ENCODE results near the gene DIS3L2.
"Not testable (repeated sequence)": the region's sequence is repeated elsewhere in the genome, so short reads cannot be mapped to it uniquely, and the experiment has no call there.

DNA sequence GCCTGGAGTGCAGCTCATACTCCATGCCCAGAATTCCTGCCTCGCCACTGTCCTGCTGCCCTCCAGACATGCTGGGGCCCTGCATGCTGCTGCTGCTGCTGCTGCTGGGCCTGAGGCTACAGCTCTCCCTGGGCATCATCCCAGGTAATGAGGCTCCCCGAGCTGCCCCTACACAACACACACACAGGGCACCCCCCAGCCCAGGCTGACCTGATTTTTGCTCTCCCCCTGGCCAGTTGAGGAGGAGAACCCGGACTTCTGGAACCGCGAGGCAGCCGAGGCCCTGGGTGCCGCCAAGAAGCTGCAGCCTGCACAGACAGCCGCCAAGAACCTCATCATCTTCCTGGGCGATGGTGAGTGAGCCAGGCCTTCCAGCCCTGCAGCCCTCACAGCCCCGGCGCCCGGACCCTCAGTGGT is 417.2 kb downstream of the DIS3L2 start, which contains the start of gene ALPP:
- TF ChIP-seq, protein P1, sequence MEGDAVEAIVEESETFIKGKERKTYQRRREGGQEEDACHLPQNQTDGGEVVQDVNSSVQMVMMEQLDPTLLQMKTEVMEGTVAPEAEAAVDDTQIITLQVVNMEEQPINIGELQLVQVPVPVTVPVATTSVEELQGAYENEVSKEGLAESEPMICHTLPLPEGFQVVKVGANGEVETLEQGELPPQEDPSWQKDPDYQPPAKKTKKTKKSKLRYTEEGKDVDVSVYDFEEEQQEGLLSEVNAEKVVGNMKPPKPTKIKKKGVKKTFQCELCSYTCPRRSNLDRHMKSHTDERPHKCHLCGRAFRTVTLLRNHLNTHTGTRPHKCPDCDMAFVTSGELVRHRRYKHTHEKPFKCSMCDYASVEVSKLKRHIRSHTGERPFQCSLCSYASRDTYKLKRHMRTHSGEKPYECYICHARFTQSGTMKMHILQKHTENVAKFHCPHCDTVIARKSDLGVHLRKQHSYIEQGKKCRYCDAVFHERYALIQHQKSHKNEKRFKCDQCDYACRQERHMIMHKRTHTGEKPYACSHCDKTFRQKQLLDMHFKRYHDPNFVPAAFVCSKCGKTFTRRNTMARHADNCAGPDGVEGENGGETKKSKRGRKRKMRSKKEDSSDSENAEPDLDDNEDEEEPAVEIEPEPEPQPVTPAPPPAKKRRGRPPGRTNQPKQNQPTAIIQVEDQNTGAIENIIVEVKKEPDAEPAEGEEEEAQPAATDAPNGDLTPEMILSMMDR (IDR thresholded peaks at IDR 0.05), result not testable (repeated sequence)
- not testable (repeated sequence) for TF ChIP-seq POLR2A (IDR thresholded peaks at IDR 0.05); POLR2AphosphoS5 (IDR thresholded peaks at IDR 0.05; ENCODE audit: insufficient read depth in 1 of 2, low read depth in 1 of 2)
